Osteoblast (primary cell): ENCODE data around the gene TDRD7. TPM values are rescaled to one million over a fixed set of nuclear protein-coding genes. Genes with fewer than 3 reads are reported as not detected.

ENCODE experiments used
- DNase-seq: peaks from one replicate; pipeline ENCODE4 v3.0.0; 2011; ENCODE audit warnings: low spot score, mixed read lengths; ENCODE audit not compliant: insufficient read length; ENCODE audit errors: missing footprints
- H2AFZ ChIP-seq: 2 replicates; pipeline ENCODE4 v1.6.0; 2011; ENCODE audit warnings: mild to moderate bottlenecking, low read length
- H3K27ac ChIP-seq: 2 replicates; pipeline ENCODE4 v1.5.1; 2011; ENCODE audit warnings: mild to moderate bottlenecking, low read depth, low read length, moderate library complexity
- H3K27me3 ChIP-seq: 2 replicates; pipeline ENCODE4 v1.6.0; 2012; ENCODE audit warnings: mild to moderate bottlenecking, control low read depth, inconsistent platforms, low read length, moderate library complexity; ENCODE audit not compliant: insufficient read depth
- H3K36me3 ChIP-seq: 2 replicates; pipeline ENCODE4 v1.5.1; 2011; ENCODE audit warnings: mild to moderate bottlenecking, low read length, control low read depth, moderate library complexity; ENCODE audit not compliant: insufficient read depth
- H3K4me1 ChIP-seq: 2 replicates; pipeline ENCODE4 v1.5.1; 2011; ENCODE audit warnings: mild to moderate bottlenecking, low read length, control low read depth, moderate library complexity; ENCODE audit not compliant: insufficient read depth
- H3K4me2 ChIP-seq: 2 replicates; pipeline ENCODE4 v1.6.0; 2011; ENCODE audit warnings: mild to moderate bottlenecking, low read length; ENCODE audit not compliant: insufficient read depth
- H3K4me3 ChIP-seq: fragments of 200-600 bp; sonication (generic); 3 replicates; pipeline ENCODE4 v1.5.1; 2012; ENCODE audit warnings: mild to moderate bottlenecking, low read length, inconsistent platforms; ENCODE audit not compliant: insufficient read depth
- H3K79me2 ChIP-seq: 2 replicates; pipeline ENCODE4 v1.6.0; 2012; ENCODE audit warnings: mild to moderate bottlenecking, low read length, control low read depth, inconsistent platforms; ENCODE audit not compliant: insufficient read depth
- H3K9me3 ChIP-seq: 2 replicates; pipeline ENCODE4 v1.5.1; 2011; ENCODE audit warnings: low read depth, low read length, control low read depth
- H4K20me1 ChIP-seq: 2 replicates; pipeline ENCODE4 v1.6.0; 2012; ENCODE audit warnings: mild to moderate bottlenecking, low read length, control low read depth; ENCODE audit not compliant: insufficient read depth
- CTCF ChIP-seq: IDR thresholded peaks from 2 replicates; pipeline ENCODE4 v1.5.1; 2011; ENCODE audit warnings: mild to moderate bottlenecking, low read depth, low read length, moderate library complexity; ENCODE audit errors: extremely low read depth
- total RNA-seq: library from RNA; depleted of rRNA; stranded (reverse); fragments of >200 nt; gene quantifications from 2 replicates; pipeline ENCODE4 v1.2.3, GENCODE V29; 2012

TDRD7 gene
- total RNA-seq, 1 donor = 8.0 TPM

- H3K27ac ChIP-seq = no peak overlapping the region
- no peak overlapping the region for H3K4me2 ChIP-seq
- no peak overlapping the region for H2AFZ ChIP-seq
- peaks cover 10% of the 10 kb centered on the region for H3K4me1 ChIP-seq
- no peak overlapping the region for H3K4me3 ChIP-seq
- no peak for TF ChIP-seq CTCF
- no peaks in the 10 kb centered on the region for H3K36me3 ChIP-seq
- peaks cover 3% of the 10 kb centered on the region for H3K9me3 ChIP-seq
- H3K79me2 ChIP-seq = peaks cover 2% of the 10 kb centered on the region
- H4K20me1 ChIP-seq = no peaks in the 10 kb centered on the region
- no peak for DNase-seq
- H3K27me3 ChIP-seq = peaks cover 16% of the 10 kb centered on the region
Observed at GRCh38 chr9:97408562-97408961, 3.3 kb upstream of the TDRD7 start.

- H3K79me2 ChIP-seq = peaks cover 3% of the 10 kb centered on the region
- H3K4me1 ChIP-seq = peaks cover 10% of the 10 kb centered on the region
- TF ChIP-seq CTCF = no peak
Observed at GRCh38 chr9:97411440-97411788, 482 bp upstream of the TDRD7 start.

GRCh38 chr9:97412626-97413385 lies 910 bp downstream of the TDRD7 start:
- Histone ChIP-seq H3K36me3 (no peaks in the 10 kb centered on the region), H3K4me3 (peak overlapping the region; percentile 84), H4K20me1 (peaks cover 5% of the 10 kb centered on the region), H3K4me2 (peak overlapping the region; percentile 88), H3K4me1 (peaks cover 10% of the 10 kb centered on the region), H3K27ac (no peak overlapping the region), H2AFZ (peak overlapping the region; percentile 95), H3K27me3 (peaks cover 13% of the 10 kb centered on the region), H3K79me2 (peaks cover 3% of the 10 kb centered on the region), H3K9me3 (no peaks in the 10 kb centered on the region)
- DNase-seq = peak; percentile 85
- no peak for TF ChIP-seq CTCF

More at GRCh38 chr9:97411440-97411788, 482 bp upstream of the TDRD7 start:
- H3K4me3 ChIP-seq = peak overlapping the region; percentile 84
- H4K20me1 ChIP-seq = no peaks in the 10 kb centered on the region
- DNase-seq = no peak
- H3K27ac ChIP-seq = no peak overlapping the region
- H3K9me3 ChIP-seq = no peaks in the 10 kb centered on the region
- H3K27me3 ChIP-seq = peaks cover 14% of the 10 kb centered on the region
- H2AFZ ChIP-seq = peak overlapping the region; percentile 73
- H3K4me2 ChIP-seq = peak overlapping the region; percentile 77
- H3K36me3 ChIP-seq = no peaks in the 10 kb centered on the region

- Histone ChIP-seq H3K79me2 (peaks cover 3% of the 10 kb centered on the region), H2AFZ (no peak overlapping the region), H3K27me3 (peaks cover 13% of the 10 kb centered on the region), H3K36me3 (no peaks in the 10 kb centered on the region), H3K4me2 (no peak overlapping the region), H3K4me1 (peaks cover 10% of the 10 kb centered on the region), H3K27ac (no peak overlapping the region), H3K9me3 (no peaks in the 10 kb centered on the region), H3K4me3 (no peak overlapping the region), H4K20me1 (peaks cover 6% of the 10 kb centered on the region)
- no peak for TF ChIP-seq CTCF
- no peak for DNase-seq
Observed at GRCh38 chr9:97413462-97413861, 1.6 kb downstream of the TDRD7 start.
